Ammon's horn (tissue), 1 donor: ENCODE measurements around the gene KMT2B.
"Not testable (repeated sequence)": the region's sequence is repeated elsewhere in the genome, so short reads cannot be mapped to it uniquely, and the experiment has no call there.

Source experiments
- DNase-seq: peaks from one replicate; pipeline ENCODE4 v3.0.0-alpha.2; 2016; ENCODE audit warnings: low spot score

KMT2B gene

GRCh38 chr19:35756377-35757230 is 38.8 kb downstream of the KMT2B start, which contains the start of gene HSPB6:
Gene HSPB6 (minus strand): TSS chr19:35757029. CDS start chr19:35757008, 21 bp downstream.
- no peak for DNase-seq

- DNase-seq, result no peak
Measured at GRCh38 chr19:35757231-35757748, 39.5 kb downstream of the KMT2B start.

- DNase-seq, result peak; percentile 99
Measured at GRCh38 chr19:35757749-35758608, 40.2 kb downstream of the KMT2B start, which contains the start of gene PROSER3. Gene PROSER3 (plus strand): TSS chr19:35758176. CDS start chr19:35758216, 40 bp downstream.

- DNase-seq, result no peak
Measured at GRCh38 chr19:35759697-35760096, 41.9 kb downstream of the KMT2B start.

DNA sequence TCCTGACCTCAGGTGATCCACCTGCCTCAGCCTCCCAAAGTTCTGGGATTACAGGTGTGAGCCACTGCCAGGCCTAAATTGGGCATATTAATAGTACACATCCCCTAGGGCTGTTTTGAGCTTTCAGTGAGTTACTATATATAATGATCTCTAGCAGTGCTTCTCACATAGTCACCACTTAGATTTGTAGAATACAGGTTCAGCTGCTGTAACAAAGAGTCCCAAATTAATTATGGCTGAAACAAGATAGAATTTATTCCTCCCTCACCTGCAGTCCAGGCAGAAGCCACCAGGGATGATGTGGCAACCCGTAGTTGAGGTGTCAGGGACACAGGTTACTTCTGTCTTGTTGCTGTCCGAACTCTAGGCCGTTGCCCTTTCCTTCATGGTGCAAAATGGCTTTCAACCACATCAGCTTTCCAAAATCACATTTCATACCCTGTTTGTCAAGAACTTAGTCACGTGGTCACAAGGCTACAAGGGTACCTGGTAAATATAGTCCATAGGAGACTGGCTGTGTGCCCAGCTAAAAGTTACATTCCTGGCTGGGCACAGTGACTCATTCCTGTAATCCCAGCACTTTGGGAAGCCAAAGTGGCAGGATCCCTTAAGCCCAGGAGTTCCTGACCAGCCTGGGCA is 43.0 kb downstream of the KMT2B start:
- no peak for DNase-seq

- DNase-seq, result no peak
Measured at GRCh38 chr19:35764432-35765315, 46.9 kb downstream of the KMT2B start.

DNA sequence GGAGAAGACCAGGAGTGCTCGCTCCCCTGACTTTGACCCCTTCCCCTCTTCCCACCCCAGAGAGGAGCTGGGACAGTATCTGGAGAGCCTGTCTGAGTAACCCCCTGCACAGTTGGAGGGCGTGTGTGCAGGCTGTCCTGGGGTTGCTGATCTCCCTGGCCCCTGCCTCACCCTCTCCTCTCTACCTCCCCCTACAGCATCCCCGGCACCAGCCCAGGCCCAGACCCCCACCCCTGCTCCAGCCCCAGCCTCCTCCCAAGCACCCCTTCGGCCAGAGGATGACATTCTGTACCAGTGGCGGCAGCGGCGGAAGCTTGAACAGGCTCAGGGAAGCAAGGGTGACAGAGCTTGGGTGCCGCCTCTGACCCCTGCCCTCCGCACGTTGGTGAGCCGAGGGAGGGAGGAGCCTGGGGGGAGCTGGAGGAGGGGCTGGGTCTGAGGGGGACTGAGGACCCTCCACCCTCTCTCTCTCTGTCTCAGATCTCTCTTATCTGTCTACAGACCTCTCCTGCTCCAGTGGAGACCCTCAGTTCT is 48.8 kb downstream of the KMT2B start:
- no peak for DNase-seq

GRCh38 chr19:35767288-35768081 is 49.7 kb downstream of the KMT2B start:
- no peak for DNase-seq

- no peak for DNase-seq
Measured at GRCh38 chr19:35768082-35768421, 50.2 kb downstream of the KMT2B start.

DNA sequence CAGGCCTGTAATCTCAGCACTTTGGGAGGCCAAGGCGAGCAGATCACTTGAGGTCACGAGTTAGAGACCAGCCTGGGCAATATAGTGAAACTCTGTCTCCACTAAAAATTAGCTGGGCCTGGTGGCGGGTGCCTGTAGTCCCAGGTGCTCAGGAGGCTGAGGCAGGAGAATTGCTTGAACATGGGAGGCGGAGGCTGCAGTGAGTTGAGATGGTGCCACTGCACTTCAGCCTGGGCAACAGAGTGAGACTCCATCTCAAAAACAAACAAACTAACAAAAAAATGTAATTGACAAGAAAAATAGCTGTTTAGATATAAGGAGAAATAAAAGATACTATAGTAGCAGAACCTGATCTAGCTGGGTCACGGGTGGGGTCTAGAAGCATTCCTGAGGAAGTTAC is 54.6 kb downstream of the KMT2B start:
- DNase-seq, result not testable (repeated sequence)

DNA sequence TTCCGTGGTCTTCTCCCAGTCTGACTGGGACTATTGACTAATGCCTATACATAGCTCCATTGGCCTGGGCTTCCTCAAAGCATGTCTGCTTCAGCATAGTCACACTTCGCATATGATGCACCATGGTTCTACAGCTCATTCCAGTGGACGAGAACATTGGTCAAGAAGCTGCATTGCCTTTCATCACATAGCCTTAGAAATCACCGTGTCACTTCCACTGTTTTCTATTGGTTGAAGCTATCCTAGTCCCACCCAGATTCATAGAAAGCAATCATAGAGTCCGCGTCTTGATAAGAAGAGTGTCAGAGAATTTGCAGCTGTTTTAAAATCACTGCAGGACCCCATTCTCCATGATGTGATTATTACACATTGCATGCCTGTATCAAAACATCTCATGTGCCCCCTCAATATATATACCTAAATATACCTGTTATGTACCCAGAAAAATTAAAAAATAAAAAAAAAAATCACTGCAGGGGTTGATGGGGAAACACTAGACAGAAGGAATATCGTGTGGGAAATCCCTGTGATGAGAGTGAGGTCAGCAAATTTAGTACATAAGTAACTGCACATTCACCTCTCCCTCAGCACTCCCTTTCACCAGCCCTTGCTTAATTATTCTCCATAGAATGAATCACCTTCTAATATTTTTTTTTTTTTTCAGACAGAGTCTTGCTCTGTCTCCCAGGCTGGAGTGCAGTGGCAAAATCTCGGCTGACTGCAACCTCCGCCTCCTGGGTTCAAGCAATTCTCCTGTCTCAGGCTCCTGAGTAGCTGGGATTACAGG is 55.4 kb downstream of the KMT2B start:
- DNase-seq, result no peak

- DNase-seq, result no peak
Measured at GRCh38 chr19:35774274-35775045, 56.7 kb downstream of the KMT2B start.

- DNase-seq, result no peak
Measured at GRCh38 chr19:35775046-35775297, 57.2 kb downstream of the KMT2B start.

DNA sequence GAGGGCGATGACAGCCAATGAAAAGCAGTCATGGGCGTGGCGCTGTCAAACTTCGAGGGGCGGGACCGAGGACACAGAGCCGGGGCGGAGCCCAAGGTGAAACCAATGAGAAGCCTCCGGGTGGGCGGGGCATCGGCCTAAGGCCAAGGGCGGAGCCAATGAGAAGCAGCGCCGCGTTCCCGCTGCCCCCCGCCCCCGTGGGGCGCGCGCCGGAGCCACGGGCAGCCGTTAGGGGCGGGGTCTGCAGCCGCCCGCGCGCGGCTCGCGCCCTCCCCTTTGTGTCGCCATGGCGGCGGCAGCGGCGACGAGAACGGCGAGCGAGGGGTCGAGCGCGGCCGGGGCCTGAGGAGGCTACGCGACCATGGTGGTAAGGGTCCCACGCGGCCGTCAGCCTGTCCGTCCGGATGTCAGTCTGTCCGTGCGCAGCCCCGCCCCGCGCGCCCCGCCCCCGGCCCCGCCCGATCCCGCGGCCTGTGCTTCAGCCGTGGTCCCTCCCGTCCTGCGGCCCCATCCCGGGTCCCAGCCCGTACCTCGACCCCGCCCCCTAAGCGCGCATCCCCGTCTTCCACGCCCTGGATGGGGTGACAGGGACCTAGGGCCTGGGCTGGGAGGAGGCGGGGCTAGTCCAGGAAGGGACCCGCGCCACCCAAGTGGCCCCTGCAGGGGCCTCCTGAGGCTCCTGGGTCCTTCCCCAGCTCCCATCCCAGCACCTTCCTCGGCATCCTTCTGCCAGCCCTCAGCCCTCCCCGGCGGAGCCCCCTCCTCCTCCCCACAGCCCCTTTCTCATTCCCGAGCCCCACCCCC is 57.7 kb downstream of the KMT2B start, which contains the start of gene ARHGAP33:
ARHGAP33 (plus strand) TSS at position 267 of the 804 bp plus-strand sequence; CDS start at position 362, 95 bp downstream.
- DNase-seq, result peak; percentile 98

- DNase-seq, result no peak
Measured at GRCh38 chr19:35776102-35776788, 58.4 kb downstream of the KMT2B start.

GRCh38 chr19:35777086-35777841 is 59.5 kb downstream of the KMT2B start:
- peak; percentile 57 for DNase-seq
